K562 (cell line): Measurements from ENCODE around the gene LRGUK. TPM values are rescaled to one million over a fixed set of nuclear protein-coding genes. Genes with fewer than 3 reads are reported as not detected.

Source experiments
- ATAC-seq: fragments of 200-7000 bp; cut with Tn5 transposase; 3 replicates; pipeline ENCODE4 v1.9.1; 2020; ENCODE audit warnings: moderate library complexity
- BruUV-seq: library from RNA; stranded (reverse); fragments of 400-500 nt; replicated peaks from 2 replicates; lab custom pipeline; 2021; lab: Mats Ljungman, UMichigan
- CTCF ChIA-PET: fragments of 300-600 bp; formaldehyde crosslinking; extraction: SDS; loops from one replicate; lab custom pipeline; 2021; ENCODE audit warnings: low intra/inter-chr PET ratio; lab: Yijun Ruan, JAX
- POLR2A ChIA-PET: fragments of 300-600, 350-650 bp; sonication (Branson Sonifier 250); formaldehyde crosslinking; extraction: SDS; loops from one replicate; lab custom pipeline; 2021; ENCODE audit warnings: antibody characterized with exemption, inconsistent platforms; lab: Yijun Ruan, JAX
- DNase-seq, 4 experiments: peaks; one replicate each; pipeline versions ENCODE4 v3.0.0 to v3.0.0-alpha.2; 2011 to 2018; ENCODE audit warnings: low spot score in 3 of 4, mixed read lengths in 3 of 4; ENCODE audit errors: extremely low read depth in 1 of 4
- FAIRE-seq: peaks from 2 replicates; lab custom pipeline; 2011; peaks lifted over from hg19 to GRCh38; lab: Jason Lieb, UNC
- H2AFZ ChIP-seq: 2 replicates; pipeline ENCODE4 v1.6.0; 2011; ENCODE audit warnings: low read depth, low read length, control low read depth, inconsistent platforms
- H3K27ac ChIP-seq: fragments of 200-600 bp; 3 replicates; pipeline ENCODE4 v1.8.0; 2011; ENCODE audit warnings: low read depth, mild to moderate bottlenecking, control low read depth, inconsistent platforms, low read length, moderate library complexity, mixed read lengths; ENCODE audit errors: extremely low read depth
- H3K27me3 ChIP-seq, 2 experiments: fragments of 300-600 bp in 1 of 2; 2 replicates in 1 of 2; 3 replicates in 1 of 2; pipeline versions ENCODE4 v1.6.0 to v1.8.0; 2011; ENCODE audit warnings: inconsistent platforms in 2 of 2, low read length in 2 of 2, mild to moderate bottlenecking in 1 of 2, mixed read lengths in 1 of 2, moderate library complexity in 1 of 2; ENCODE audit not compliant: control insufficient read depth in 2 of 2, insufficient read depth in 2 of 2
- H3K36me3 ChIP-seq: fragments of 300-600 bp; 3 replicates; pipeline ENCODE4 v1.8.0; 2011; ENCODE audit warnings: mild to moderate bottlenecking, low read length, inconsistent platforms; ENCODE audit not compliant: control insufficient read depth, insufficient read depth
- H3K4me1 ChIP-seq, 2 experiments: fragments of 200-600 bp in 1 of 2; replicated peaks in 1 of 2; 2 replicates in 1 of 2; 3 replicates in 1 of 2; pipeline versions ENCODE4 v1.5.1 to v1.8.0; 2011; ENCODE audit warnings: inconsistent platforms in 2 of 2, low read length in 2 of 2, mild to moderate bottlenecking in 1 of 2, mixed read lengths in 1 of 2, moderate library complexity in 1 of 2; ENCODE audit not compliant: control insufficient read depth in 2 of 2, insufficient read depth in 2 of 2
- H3K4me2 ChIP-seq: 2 replicates; pipeline ENCODE4 v1.6.1; 2011; ENCODE audit warnings: low read length, control low read depth, inconsistent platforms, mixed read lengths; ENCODE audit not compliant: insufficient read depth
- H3K4me3 ChIP-seq: fragments of 200-600 bp; sonication (generic), shearing (Covaris generic); 2 replicates; pipeline ENCODE4 v1.5.1; 2016; ENCODE audit warnings: control low read depth, inconsistent platforms
- H3K79me2 ChIP-seq: fragments of 200-600 bp; 3 replicates; pipeline ENCODE4 v1.8.0; 2011; ENCODE audit warnings: low read length, inconsistent platforms; ENCODE audit not compliant: control insufficient read depth, insufficient read depth
- H3K9ac ChIP-seq, 2 experiments: 2 replicates each; pipeline versions ENCODE4 v1.6.0 to v1.6.1; 2011; ENCODE audit warnings: low read depth in 2 of 2, low read length in 2 of 2, control low read depth in 1 of 2, inconsistent platforms in 1 of 2, mild to moderate bottlenecking in 1 of 2, mixed read lengths in 1 of 2; ENCODE audit not compliant: insufficient read depth in 1 of 2
- H3K9me1 ChIP-seq: one replicate; pipeline ENCODE4 v1.6.0; 2011; ENCODE audit warnings: inconsistent platforms, mild to moderate bottlenecking, low read length, moderate library complexity; ENCODE audit not compliant: control insufficient read depth, insufficient read depth
- H3K9me3 ChIP-seq: replicated peaks from 2 replicates; pipeline ENCODE4 v1.5.1; 2011; ENCODE audit warnings: low read depth, low read length, inconsistent platforms; ENCODE audit not compliant: control insufficient read depth, insufficient read depth
- H4K20me1 ChIP-seq: replicated peaks from 2 replicates; pipeline ENCODE4 v1.6.1; 2011; ENCODE audit warnings: low read length, inconsistent platforms, mixed read lengths; ENCODE audit not compliant: control insufficient read depth, insufficient read depth
- BACH1 ChIP-seq: fragments of 200-800 bp; sonication (Bioruptor generic); IDR thresholded peaks from 2 replicates; pipeline ENCODE4 v1.6.1; 2016; ENCODE audit warnings: missing genetic modification characterization, missing compliant biosample characterization
- CXXC5 ChIP-seq: fragments of 250-450 bp; sonication (Bioruptor Pico); IDR thresholded peaks from 2 replicates; pipeline ENCODE4 v1.8.0; 2022; ENCODE audit warnings: inconsistent platforms, mild to moderate bottlenecking, moderate library complexity
- ELF2 ChIP-seq: fragments of 250-450 bp; sonication (Bioruptor Pico); IDR thresholded peaks from 2 replicates; pipeline ENCODE4 v1.5.0; 2021; ENCODE audit warnings: mild to moderate bottlenecking
- MTA1 ChIP-seq: fragments of 450-650 bp; IDR thresholded peaks from 2 replicates; pipeline ENCODE4 v1.6.1; 2017; ENCODE audit warnings: borderline replicate concordance
- NR2C2 ChIP-seq, 2 experiments: fragments of 200-800 bp in 1 of 2; sonication (Bioruptor generic) in 1 of 2; sonication (generic) in 1 of 2; formaldehyde crosslinking in 1 of 2; IDR thresholded peaks; 2 replicates each; pipeline versions ENCODE4 v1.6.1 to v1.8.0; 2016 to 2022; ENCODE audit warnings: mild to moderate bottlenecking in 1 of 2, missing compliant biosample characterization in 1 of 2, missing genetic modification characterization in 1 of 2, missing genetic modification reagents in 1 of 2
- POLR2B ChIP-seq: fragments of 450-650 bp; IDR thresholded peaks from 2 replicates; pipeline ENCODE4 v1.6.1; 2018; ENCODE audit warnings: low read depth; ENCODE audit not compliant: partially characterized antibody
- SMAD4 ChIP-seq: fragments of 250-450 bp; sonication (Bioruptor Pico); conservative IDR thresholded peaks from 2 replicates; pipeline ENCODE4 v1.8.0; 2021; ENCODE audit warnings: inconsistent platforms, mild to moderate bottlenecking, moderate library complexity
- TEAD1 ChIP-seq, 2 experiments: fragments of 450-650 bp in 1 of 2; sonication (generic) in 1 of 2; formaldehyde crosslinking; IDR thresholded peaks; 2 replicates each; pipeline versions ENCODE4 v1.4.0 to v1.8.0; 2020 to 2022; ENCODE audit warnings: mild to moderate bottlenecking in 2 of 2, missing genetic modification reagents in 1 of 2
- TOE1 ChIP-seq, 2 experiments: fragments of 450-650 bp in 1 of 2; sonication (generic) in 1 of 2; formaldehyde crosslinking in 1 of 2; IDR thresholded peaks; 2 replicates each; pipeline versions ENCODE4 v1.7.1 to v1.8.0; 2016 to 2022; ENCODE audit warnings: borderline replicate concordance in 2 of 2, mild to moderate bottlenecking in 2 of 2, antibody characterized with exemption in 1 of 2, inconsistent platforms in 1 of 2, low read depth in 1 of 2, missing genetic modification reagents in 1 of 2, moderate library complexity in 1 of 2
- ZBTB26 ChIP-seq: fragments of 450-650 bp; formaldehyde crosslinking; IDR thresholded peaks from 2 replicates; pipeline ENCODE4 v1.4.0; 2022; ENCODE audit warnings: missing genetic modification characterization
- ZBTB34 ChIP-seq: fragments of 250-450 bp; sonication (Bioruptor Pico); IDR thresholded peaks from 2 replicates; pipeline ENCODE4 v1.8.0; 2021; ENCODE audit warnings: mild to moderate bottlenecking, moderate library complexity
- ZNF561 ChIP-seq: fragments of 450-650 bp; formaldehyde crosslinking; conservative IDR thresholded peaks from 2 replicates; pipeline ENCODE4 v1.4.0; 2020; ENCODE audit warnings: mild to moderate bottlenecking, moderate library complexity
- ZNF655 ChIP-seq: fragments of 250-450 bp; sonication (Bioruptor Pico); IDR thresholded peaks from 2 replicates; pipeline ENCODE4 v1.5.0; 2021
- ZNF695 ChIP-seq: fragments of 450-650 bp; formaldehyde crosslinking; IDR thresholded peaks from 2 replicates; pipeline ENCODE4 v1.4.0; 2020; ENCODE audit warnings: mild to moderate bottlenecking, moderate library complexity
- ZNF830 ChIP-seq: fragments of 250-450 bp; sonication (Bioruptor Pico); IDR thresholded peaks from 2 replicates; pipeline ENCODE4 v1.5.0; 2021; ENCODE audit warnings: mild to moderate bottlenecking
- WGBS: fragments of 100-300 bp; shearing (Covaris generic); methylation state at CpG from one replicate; pipeline ENCODE4 v1.1.6; 2016; ENCODE audit warnings: low coverage, mixed read lengths; ENCODE audit not compliant: insufficient coverage; ENCODE audit errors: missing lambda C conversion rate; 5-methylcytosine and 5-hydroxymethylcytosine counted together
- in situ Hi-C: fragments of 300-500 bp; cut with MboI; formaldehyde crosslinking; loops from 4 replicates; pipeline ENCODE4 v1.15.0; 2018; ENCODE audit warnings: inconsistent platforms, mixed read lengths
- intact Hi-C: fragments of 100-400 bp; cut with micrococcal nuclease; formaldehyde crosslinking; loops from 2 replicates; pipeline ENCODE4 v1.14.2; 2022
- polyA plus RNA-seq, 8 experiments: library from polyadenylated mRNA; depleted of rRNA in 4 of 8; stranded (reverse) in 5 of 8; unstranded in 3 of 8; fragments of >200 nt; fragmentation: Nextera tagmentation in 2 of 8; fragmentation: Illumina TruSeq in 1 of 8; extraction: Ambion mirVana in 2 of 8; extraction: Trizol in 1 of 8; gene quantifications; 2 replicates each; pipeline versions ENCODE4 v1.2.1 to v1.2.3, GENCODE V29; 2011 to 2014; ENCODE audit warnings: inconsistent platforms in 1 of 8, missing spikeins in 1 of 8
- total RNA-seq, 7 experiments: library from RNA; depleted of rRNA in 6 of 7; stranded (reverse); fragments of >200 nt in 6 of 7; fragmentation: Illumina TruSeq in 2 of 7; extraction: Trizol in 2 of 7; gene quantifications; 2 replicates each; pipeline versions ENCODE4 v1.2.1 to v1.2.3, GENCODE V29; 2011 to 2021; ENCODE audit warnings: low replicate concordance in 1 of 7

Gene LRGUK
- total and polyA plus RNA-seq, 9 of the 15 experiments (the other 6 are each of a cell fraction or from before 2014, with no cell fraction given): 0.04 to 0.33 (median 0.18) TPM

- no TSS peak for BruUV-seq
- no peaks in the 10 kb centered on the region for H3K79me2 ChIP-seq
- H4K20me1 ChIP-seq: no peaks in the 10 kb centered on the region
- ChIA-PET CTCF (no interaction called here), POLR2A (interaction anchor here (1.3 to 2.0 kb wide), 2 partner anchors 9 to 30 kb away, joined by 3 to 5 read pairs; no protein-coding TSS in a partner anchor)
- no peaks in the 10 kb centered on the region for H3K27me3 ChIP-seq
- TF ChIP-seq TOE1 (IDR thresholded peaks at IDR 0.05; ENCODE audit: borderline replicate concordance): no peak
- TF ChIP-seq TOE1 (CRISPR knock-in tag; IDR thresholded peaks at IDR 0.05; ENCODE audit: borderline replicate concordance, low read depth): no peak
- no peak for TF ChIP-seq ELF2 (CRISPR knock-in tag)
- TF ChIP-seq SMAD4 (CRISPR knock-in tag): no peak
- no peak for TF ChIP-seq ZNF655 (CRISPR knock-in tag)
- TF ChIP-seq CXXC5 (CRISPR knock-in tag): no peak
- no peak for TF ChIP-seq ZNF695 (CRISPR knock-in tag)
- no peak for TF ChIP-seq ZNF830
- no peak for TF ChIP-seq ZNF561 (CRISPR knock-in tag)
- TF ChIP-seq MTA1: no peak
- no peak for TF ChIP-seq ZBTB26
- TF ChIP-seq TEAD1 (CRISPR knock-in tag; IDR thresholded peaks at IDR 0.05): no peak
- no peak for TF ChIP-seq POLR2B
- no peak for TF ChIP-seq ZBTB34
- TF ChIP-seq BACH1 (tag): no peak
- TF ChIP-seq NR2C2 (CRISPR knock-in tag; IDR thresholded peaks at IDR 0.05): no peak
- TF ChIP-seq NR2C2 (tag; IDR thresholded peaks at IDR 0.05): no peak
- intact Hi-C loops: no loop called here
- no peak overlapping the region for H2AFZ ChIP-seq
- peaks cover 8% of the 10 kb centered on the region; the same call in 1 of the 3 replicates for H3K36me3 ChIP-seq
- no peaks in the 10 kb centered on the region for H3K9me3 ChIP-seq
- H3K9ac ChIP-seq: no peak overlapping the region
- peaks cover 0 to 13% of the 10 kb centered on the region in 2 experiments; a peak in 2 of 5 replicates for H3K4me1 ChIP-seq
- ATAC-seq (no peak), DNase-seq (no peak), FAIRE-seq (no peak)
- no peak overlapping the region for H3K27ac ChIP-seq
- no peak overlapping the region for H3K4me2 ChIP-seq
- WGBS: 91% methylated on average over 7 of the region's 7 CpGs
- H3K9me1 ChIP-seq: no peaks in the 10 kb centered on the region
- in situ Hi-C loops: no loop called here
- no peak overlapping the region for H3K4me3 ChIP-seq
Observed at GRCh38 chr7:134289423-134289822, 162.3 kb downstream of the LRGUK start.
